ENCODE data around the gene GJB2. TPM values are rescaled to one million over a fixed set of nuclear protein-coding genes. Genes with fewer than 3 reads are reported as not detected.

The GJB2 gene
- total RNA-seq, 2 donors from 2014 or later = 0.20 TPM; not detected in 1

GRCh38 chr13:20177049-20177831, 15.5 kb downstream of the GJB2 start:
- no peaks in the 10 kb centered on the region for H3K4me1 ChIP-seq
- TF ChIP-seq CTCF (IDR thresholded peaks at IDR 0.05) = no peak
- H3K4me3 ChIP-seq = peak overlapping the region in 1 of 2 donors; percentile 34
- H3K27ac ChIP-seq = no peak overlapping the region
- peaks cover 0 to 4% of the 10 kb centered on the region in 2 donors for H3K27me3 ChIP-seq
- DNase-seq (ENCODE audit: low spot score) = no peak
- no peaks in the 10 kb centered on the region for H3K9me3 ChIP-seq
- no peaks in the 10 kb centered on the region for H3K36me3 ChIP-seq

GRCh38 chr13:20175907-20176652, 16.7 kb downstream of the GJB2 start:
- Histone ChIP-seq H3K27ac (no peak overlapping the region), H3K27me3 (peaks cover 0 to 4% of the 10 kb centered on the region in 2 donors)
- no peak for TF ChIP-seq CTCF (IDR thresholded peaks at IDR 0.05)

GRCh38 chr13:20175406-20175794, 17.3 kb downstream of the GJB2 start:
- no peaks in the 10 kb centered on the region for H3K9me3 ChIP-seq
- peak overlapping the region in 1 of 2 donors; percentile 4 for H3K4me3 ChIP-seq
- peaks cover 0 to 4% of the 10 kb centered on the region in 2 donors for H3K27me3 ChIP-seq
- H3K27ac ChIP-seq = peak overlapping the region in 1 of 2 donors; percentile 68
- no peaks in the 10 kb centered on the region for H3K36me3 ChIP-seq
- H3K4me1 ChIP-seq = no peaks in the 10 kb centered on the region
- no peak for DNase-seq (ENCODE audit: low spot score)
- TF ChIP-seq CTCF (IDR thresholded peaks at IDR 0.05) = no peak

More at GRCh38 chr13:20175907-20176652, 16.7 kb downstream of the GJB2 start:
- no peaks in the 10 kb centered on the region for H3K36me3 ChIP-seq
- H3K4me1 ChIP-seq = no peaks in the 10 kb centered on the region
- DNase-seq (ENCODE audit: low spot score) = no peak
- no peaks in the 10 kb centered on the region for H3K9me3 ChIP-seq
- no peak overlapping the region for H3K4me3 ChIP-seq

- Histone ChIP-seq H3K36me3 (no peaks in the 10 kb centered on the region), H3K4me1 (no peaks in the 10 kb centered on the region), H3K27me3 (peaks cover 0 to 4% of the 10 kb centered on the region in 2 donors), H3K9me3 (no peaks in the 10 kb centered on the region), H3K27ac (peak overlapping the region in 1 of 2 donors; percentile 68), H3K4me3 (peak overlapping the region in 1 of 2 donors; percentile 4)
- TF ChIP-seq CTCF (IDR thresholded peaks at IDR 0.05) = no peak
- peak; percentile 97 for DNase-seq (ENCODE audit: low spot score)
Measured at GRCh38 chr13:20174656-20175405, 17.9 kb downstream of the GJB2 start.

- no peak for DNase-seq (ENCODE audit: low spot score)
- H3K36me3 ChIP-seq = no peaks in the 10 kb centered on the region
- H3K4me1 ChIP-seq = no peaks in the 10 kb centered on the region
- no peak overlapping the region for H3K4me3 ChIP-seq
- no peaks in the 10 kb centered on the region for H3K9me3 ChIP-seq
- TF ChIP-seq CTCF (IDR thresholded peaks at IDR 0.05) = no peak
- no peak overlapping the region for H3K27ac ChIP-seq
- peaks cover 0 to 4% of the 10 kb centered on the region in 2 donors for H3K27me3 ChIP-seq
Measured at GRCh38 chr13:20173116-20173746, 19.5 kb downstream of the GJB2 start.
